Glomerular endothelial cell (primary cell): ENCODE data around the gene SCO2. TPM values are rescaled to one million over a fixed set of nuclear protein-coding genes. Genes with fewer than 3 reads are reported as not detected.

Source experiments
- DNase-seq: peaks from one replicate; pipeline ENCODE4 v3.0.0-alpha.2; 2011; ENCODE audit warnings: low read depth, low spot score; ENCODE audit errors: extremely low read depth
- total RNA-seq: library from RNA; depleted of rRNA; stranded (reverse); fragments of >200 nt; gene quantifications from 2 replicates; pipeline ENCODE4 v1.2.3, GENCODE V29; 2015

Gene SCO2
- total RNA-seq, 1 donor from 2014 or later = 7.3 TPM

GRCh38 chr22:50503475-50504145 is 21.8 kb downstream of the SCO2 start:
- DNase-seq = no peak

- DNase-seq = no peak
Observed at GRCh38 chr22:50502628-50503474, 22.5 kb downstream of the SCO2 start.

- DNase-seq = no peak
Observed at GRCh38 chr22:50502096-50502495, 23.3 kb downstream of the SCO2 start.

- DNase-seq = no peak
Observed at GRCh38 chr22:50500452-50500851, 24.9 kb downstream of the SCO2 start.

- peak; percentile 34 for DNase-seq
Observed at GRCh38 chr22:50498322-50498890, 27.0 kb downstream of the SCO2 start.

- no peak for DNase-seq
Observed at GRCh38 chr22:50497093-50497492, 28.3 kb downstream of the SCO2 start.

- DNase-seq = no peak
Observed at GRCh38 chr22:50490531-50491308, 34.7 kb downstream of the SCO2 start.

- DNase-seq = no peak
Observed at GRCh38 chr22:50489363-50490243, 35.8 kb downstream of the SCO2 start.

GRCh38 chr22:50488886-50489285 is 36.5 kb downstream of the SCO2 start:
- no peak for DNase-seq

- no peak for DNase-seq
Observed at GRCh38 chr22:50488006-50488677, 37.3 kb downstream of the SCO2 start.

- no peak for DNase-seq
Observed at GRCh38 chr22:50487290-50488005, 38.0 kb downstream of the SCO2 start.

GRCh38 chr22:50486561-50487289 is 38.7 kb downstream of the SCO2 start, which contains the start of gene MIOX:
TSS of gene MIOX (plus strand) at chr22:50486859. CDS start at chr22:50486898, 39 bp downstream.
- no peak for DNase-seq

- DNase-seq = no peak
Observed at GRCh38 chr22:50485221-50486131, 39.9 kb downstream of the SCO2 start.

- DNase-seq = no peak
Observed at GRCh38 chr22:50483977-50484853, 41.2 kb downstream of the SCO2 start.

GRCh38 chr22:50483556-50483955 is 41.8 kb downstream of the SCO2 start:
- DNase-seq = no peak

GRCh38 chr22:50483106-50483505 is 42.3 kb downstream of the SCO2 start:
- DNase-seq = no peak
